ENCODE measurements around the gene TWNK. TPM values are rescaled to one million over a fixed set of nuclear protein-coding genes. Genes with fewer than 3 reads are reported as not detected.

Gene TWNK
- total and polyA plus RNA-seq, 10 of the 15 experiments (the other 5 are each of a cell fraction or from before 2014, with no cell fraction given) = 13.6 to 32.8 (median 18.0) TPM

DNA sequence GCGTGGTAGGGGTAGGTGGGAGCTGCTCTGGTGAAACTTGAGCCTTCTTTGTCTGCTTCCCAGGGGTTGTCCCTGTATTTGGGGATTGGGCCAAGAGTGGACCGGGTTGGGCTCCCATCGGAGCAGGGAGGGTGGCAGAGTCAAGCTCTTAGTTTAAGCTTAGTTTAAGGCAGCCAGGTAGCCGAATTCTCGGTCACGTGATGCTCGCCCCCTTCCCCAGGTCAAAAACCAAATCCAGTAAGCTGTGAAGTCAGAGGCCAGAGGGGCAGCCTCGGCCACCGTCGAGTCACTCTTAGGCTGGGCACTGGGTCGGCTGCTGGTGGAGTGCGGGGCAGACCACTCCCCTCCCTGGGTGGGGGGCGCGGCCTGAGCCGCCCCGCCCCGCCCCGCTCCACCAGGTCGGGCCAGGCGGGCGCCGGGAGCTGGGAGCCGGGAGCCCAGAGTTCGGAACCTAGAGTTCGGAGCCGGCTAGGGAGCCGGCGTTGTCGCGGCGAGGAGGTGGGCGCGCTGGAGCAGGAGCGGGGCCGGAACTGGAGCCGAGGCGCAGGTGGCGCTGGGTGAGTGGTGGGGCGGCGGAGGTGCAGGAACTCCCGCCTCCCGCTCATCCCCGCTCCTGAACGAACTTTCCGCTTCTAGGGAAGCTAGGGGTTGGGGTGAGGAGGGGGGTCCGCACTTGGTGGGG is 9.5 kb downstream of the TWNK start (continued):
- TF ChIP-seq, protein P1, sequence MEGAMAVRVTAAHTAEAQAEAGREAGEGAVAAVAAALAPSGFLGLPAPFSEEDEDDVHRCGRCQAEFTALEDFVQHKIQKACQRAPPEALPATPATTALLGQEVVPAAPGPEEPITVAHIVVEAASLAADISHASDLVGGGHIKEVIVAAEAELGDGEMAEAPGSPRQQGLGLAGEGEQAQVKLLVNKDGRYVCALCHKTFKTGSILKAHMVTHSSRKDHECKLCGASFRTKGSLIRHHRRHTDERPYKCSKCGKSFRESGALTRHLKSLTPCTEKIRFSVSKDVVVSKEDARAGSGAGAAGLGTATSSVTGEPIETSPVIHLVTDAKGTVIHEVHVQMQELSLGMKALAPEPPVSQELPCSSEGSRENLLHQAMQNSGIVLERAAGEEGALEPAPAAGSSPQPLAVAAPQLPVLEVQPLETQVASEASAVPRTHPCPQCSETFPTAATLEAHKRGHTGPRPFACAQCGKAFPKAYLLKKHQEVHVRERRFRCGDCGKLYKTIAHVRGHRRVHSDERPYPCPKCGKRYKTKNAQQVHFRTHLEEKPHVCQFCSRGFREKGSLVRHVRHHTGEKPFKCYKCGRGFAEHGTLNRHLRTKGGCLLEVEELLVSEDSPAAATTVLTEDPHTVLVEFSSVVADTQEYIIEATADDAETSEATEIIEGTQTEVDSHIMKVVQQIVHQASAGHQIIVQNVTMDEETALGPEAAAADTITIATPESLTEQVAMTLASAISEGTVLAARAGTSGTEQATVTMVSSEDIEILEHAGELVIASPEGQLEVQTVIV (IDR thresholded peaks at IDR 0.05; ENCODE audit: borderline replicate concordance, partially characterized antibody) = no peak
- TF ChIP-seq, protein P2, sequence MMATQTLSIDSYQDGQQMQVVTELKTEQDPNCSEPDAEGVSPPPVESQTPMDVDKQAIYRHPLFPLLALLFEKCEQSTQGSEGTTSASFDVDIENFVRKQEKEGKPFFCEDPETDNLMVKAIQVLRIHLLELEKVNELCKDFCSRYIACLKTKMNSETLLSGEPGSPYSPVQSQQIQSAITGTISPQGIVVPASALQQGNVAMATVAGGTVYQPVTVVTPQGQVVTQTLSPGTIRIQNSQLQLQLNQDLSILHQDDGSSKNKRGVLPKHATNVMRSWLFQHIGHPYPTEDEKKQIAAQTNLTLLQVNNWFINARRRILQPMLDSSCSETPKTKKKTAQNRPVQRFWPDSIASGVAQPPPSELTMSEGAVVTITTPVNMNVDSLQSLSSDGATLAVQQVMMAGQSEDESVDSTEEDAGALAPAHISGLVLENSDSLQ (IDR thresholded peaks at IDR 0.05) = no peak
- TF ChIP-seq, protein P3, sequence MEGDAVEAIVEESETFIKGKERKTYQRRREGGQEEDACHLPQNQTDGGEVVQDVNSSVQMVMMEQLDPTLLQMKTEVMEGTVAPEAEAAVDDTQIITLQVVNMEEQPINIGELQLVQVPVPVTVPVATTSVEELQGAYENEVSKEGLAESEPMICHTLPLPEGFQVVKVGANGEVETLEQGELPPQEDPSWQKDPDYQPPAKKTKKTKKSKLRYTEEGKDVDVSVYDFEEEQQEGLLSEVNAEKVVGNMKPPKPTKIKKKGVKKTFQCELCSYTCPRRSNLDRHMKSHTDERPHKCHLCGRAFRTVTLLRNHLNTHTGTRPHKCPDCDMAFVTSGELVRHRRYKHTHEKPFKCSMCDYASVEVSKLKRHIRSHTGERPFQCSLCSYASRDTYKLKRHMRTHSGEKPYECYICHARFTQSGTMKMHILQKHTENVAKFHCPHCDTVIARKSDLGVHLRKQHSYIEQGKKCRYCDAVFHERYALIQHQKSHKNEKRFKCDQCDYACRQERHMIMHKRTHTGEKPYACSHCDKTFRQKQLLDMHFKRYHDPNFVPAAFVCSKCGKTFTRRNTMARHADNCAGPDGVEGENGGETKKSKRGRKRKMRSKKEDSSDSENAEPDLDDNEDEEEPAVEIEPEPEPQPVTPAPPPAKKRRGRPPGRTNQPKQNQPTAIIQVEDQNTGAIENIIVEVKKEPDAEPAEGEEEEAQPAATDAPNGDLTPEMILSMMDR (IDR thresholded peaks at IDR 0.05 in 2 of 3, conservative IDR thresholded peaks at IDR 0.05 in 1 of 3; ENCODE audit: control insufficient read depth in 2 of 3, extremely low read depth in 1 of 3, insufficient read depth in 1 of 3, low read depth in 3 of 3, low read length in 3 of 3) = peak in 1 of 3 experiments; percentile 1; a peak in 1 of 6 replicates
- TF ChIP-seq, protein P4, sequence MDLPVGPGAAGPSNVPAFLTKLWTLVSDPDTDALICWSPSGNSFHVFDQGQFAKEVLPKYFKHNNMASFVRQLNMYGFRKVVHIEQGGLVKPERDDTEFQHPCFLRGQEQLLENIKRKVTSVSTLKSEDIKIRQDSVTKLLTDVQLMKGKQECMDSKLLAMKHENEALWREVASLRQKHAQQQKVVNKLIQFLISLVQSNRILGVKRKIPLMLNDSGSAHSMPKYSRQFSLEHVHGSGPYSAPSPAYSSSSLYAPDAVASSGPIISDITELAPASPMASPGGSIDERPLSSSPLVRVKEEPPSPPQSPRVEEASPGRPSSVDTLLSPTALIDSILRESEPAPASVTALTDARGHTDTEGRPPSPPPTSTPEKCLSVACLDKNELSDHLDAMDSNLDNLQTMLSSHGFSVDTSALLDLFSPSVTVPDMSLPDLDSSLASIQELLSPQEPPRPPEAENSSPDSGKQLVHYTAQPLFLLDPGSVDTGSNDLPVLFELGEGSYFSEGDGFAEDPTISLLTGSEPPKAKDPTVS (IDR thresholded peaks at IDR 0.05; ENCODE audit: low read depth, low read length) = no peak
- TF ChIP-seq MYC (IDR thresholded peaks at IDR 0.05; ENCODE audit: insufficient read depth, insufficient read length, insufficient replicate concordance, low read length, severe bottlenecking) (peak; percentile 38), POLR2A (IDR thresholded peaks at IDR 0.05; ENCODE audit: low read depth, low read length) (peak; percentile 3; the same call in 1 of the 2 replicates), SIN3A (IDR thresholded peaks at IDR 0.05; ENCODE audit: low read depth, low read length) (peak; percentile 23; the same call in 1 of the 2 replicates), SREBF1 (IDR thresholded peaks at IDR 0.05; ENCODE audit: low read length) (no peak), SREBF2 (IDR thresholded peaks at IDR 0.05; ENCODE audit: low read length) (no peak), ZZZ3 (IDR thresholded peaks at IDR 0.05; ENCODE audit: control insufficient read depth, insufficient read length, low read depth) (no peak), ZNF217 (IDR thresholded peaks at IDR 0.05) (no peak), TCF3 (IDR thresholded peaks at IDR 0.05; ENCODE audit: borderline replicate concordance, insufficient read depth, low read depth, low read length) (no peak), RFX5 (IDR thresholded peaks at IDR 0.05; ENCODE audit: low read depth, low read length) (no peak)
- TF ChIP-seq, protein P5, sequence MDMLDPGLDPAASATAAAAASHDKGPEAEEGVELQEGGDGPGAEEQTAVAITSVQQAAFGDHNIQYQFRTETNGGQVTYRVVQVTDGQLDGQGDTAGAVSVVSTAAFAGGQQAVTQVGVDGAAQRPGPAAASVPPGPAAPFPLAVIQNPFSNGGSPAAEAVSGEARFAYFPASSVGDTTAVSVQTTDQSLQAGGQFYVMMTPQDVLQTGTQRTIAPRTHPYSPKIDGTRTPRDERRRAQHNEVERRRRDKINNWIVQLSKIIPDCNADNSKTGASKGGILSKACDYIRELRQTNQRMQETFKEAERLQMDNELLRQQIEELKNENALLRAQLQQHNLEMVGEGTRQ (IDR thresholded peaks at IDR 0.05; ENCODE audit: borderline replicate concordance, low read depth, low read length) = peak; percentile 54
- TF ChIP-seq, protein P6, sequence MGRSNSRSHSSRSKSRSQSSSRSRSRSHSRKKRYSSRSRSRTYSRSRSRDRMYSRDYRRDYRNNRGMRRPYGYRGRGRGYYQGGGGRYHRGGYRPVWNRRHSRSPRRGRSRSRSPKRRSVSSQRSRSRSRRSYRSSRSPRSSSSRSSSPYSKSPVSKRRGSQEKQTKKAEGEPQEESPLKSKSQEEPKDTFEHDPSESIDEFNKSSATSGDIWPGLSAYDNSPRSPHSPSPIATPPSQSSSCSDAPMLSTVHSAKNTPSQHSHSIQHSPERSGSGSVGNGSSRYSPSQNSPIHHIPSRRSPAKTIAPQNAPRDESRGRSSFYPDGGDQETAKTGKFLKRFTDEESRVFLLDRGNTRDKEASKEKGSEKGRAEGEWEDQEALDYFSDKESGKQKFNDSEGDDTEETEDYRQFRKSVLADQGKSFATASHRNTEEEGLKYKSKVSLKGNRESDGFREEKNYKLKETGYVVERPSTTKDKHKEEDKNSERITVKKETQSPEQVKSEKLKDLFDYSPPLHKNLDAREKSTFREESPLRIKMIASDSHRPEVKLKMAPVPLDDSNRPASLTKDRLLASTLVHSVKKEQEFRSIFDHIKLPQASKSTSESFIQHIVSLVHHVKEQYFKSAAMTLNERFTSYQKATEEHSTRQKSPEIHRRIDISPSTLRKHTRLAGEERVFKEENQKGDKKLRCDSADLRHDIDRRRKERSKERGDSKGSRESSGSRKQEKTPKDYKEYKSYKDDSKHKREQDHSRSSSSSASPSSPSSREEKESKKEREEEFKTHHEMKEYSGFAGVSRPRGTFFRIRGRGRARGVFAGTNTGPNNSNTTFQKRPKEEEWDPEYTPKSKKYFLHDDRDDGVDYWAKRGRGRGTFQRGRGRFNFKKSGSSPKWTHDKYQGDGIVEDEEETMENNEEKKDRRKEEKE (IDR thresholded peaks at IDR 0.05) = no peak
